Gastrocnemius medialis (tissue), 4 donors: Measurements from ENCODE around the gene RTP5. TPM values are rescaled to one million over a fixed set of nuclear protein-coding genes. Genes with fewer than 3 reads are reported as not detected.
A peak's percentile ranks its signal among the peaks of the same experiment; 100 is the strongest.

Experiments used
- ATAC-seq, 2 donors: fragments of 150-250 bp; one replicate each; pipeline ENCODE4 v1.9.1; 2016
- DNase-seq, 2 donors: peaks; one replicate each; pipeline ENCODE4 v3.0.0-alpha.2; 2019
- H3K27ac ChIP-seq, 4 donors: fragments of 200-600 bp; sonication (generic); 1 replicate in 1 of 4; 2 replicates in 3 of 4; pipeline ENCODE4 v1.5.1; 2016 to 2018; ENCODE audit warnings: mild to moderate bottlenecking in 2 of 4, moderate library complexity in 1 of 4
- H3K27me3 ChIP-seq, 3 donors: fragments of 200-600 bp; sonication (generic) in 2 of 3; 1 replicate in 1 of 3; 2 replicates in 2 of 3; pipeline versions ENCODE4 v1.5.1 to v1.6.0; 2016 to 2019; ENCODE audit warnings: mild to moderate bottlenecking in 1 of 3, moderate library complexity in 1 of 3
- H3K36me3 ChIP-seq, 2 donors: fragments of 200-600 bp; sonication (generic) in 1 of 2; one replicate each; pipeline ENCODE4 v1.5.1; 2017 to 2018
- H3K4me1 ChIP-seq, 2 donors: fragments of 200-600 bp; sonication (generic) in 1 of 2; one replicate each; pipeline ENCODE4 v1.5.1; 2016 to 2017; ENCODE audit warnings: mild to moderate bottlenecking in 2 of 2
- H3K4me3 ChIP-seq, 4 donors: fragments of 200-600 bp; sonication (generic) in 3 of 4; 1 replicate in 1 of 4; 2 replicates in 3 of 4; pipeline ENCODE4 v1.5.1; 2016 to 2019; ENCODE audit warnings: mild to moderate bottlenecking in 2 of 4
- H3K9me3 ChIP-seq, 3 donors: fragments of 200-600 bp; sonication (generic) in 2 of 3; 1 replicate in 1 of 3; 2 replicates in 2 of 3; pipeline ENCODE4 v1.5.1; 2016 to 2019
- POLR2A ChIP-seq, 2 donors: fragments of 450-650 bp; IDR thresholded peaks; one replicate each; pipeline ENCODE4 v1.6.1; 2017; ENCODE audit warnings: antibody characterized with exemption in 2 of 2, mild to moderate bottlenecking in 2 of 2, moderate library complexity in 2 of 2
- in situ Hi-C, 4 donors: fragments of 200-750 bp; cut with MboI; loops; one replicate each; pipeline versions ENCODE4 v1.15.0 to v1.8.0; 2017; ENCODE audit warnings: low sequenced_read_pairs in 4 of 4
- intact Hi-C: fragments of 100-400 bp; cut with DNase I; formaldehyde crosslinking; loops from one replicate; pipeline ENCODE4 v1.15.1; 2023; ENCODE audit warnings: low total_unique reads
- total RNA-seq, 4 donors: library from RNA; depleted of rRNA; stranded (reverse); fragments of >200 nt; gene quantifications; one replicate each; pipeline versions ENCODE4 v1.1.0 to v1.2.3, GENCODE V29; 2016
- TF ChIP-seq, protein P1 (sequence below), 5 experiments: fragments of 450-650 bp in 3 of 5; fragments of 200-600 bp in 2 of 5; sonication (generic) in 2 of 5; IDR thresholded peaks in 4 of 5; conservative IDR thresholded peaks in 1 of 5; 1 replicate in 4 of 5; 2 replicates in 1 of 5; pipeline ENCODE4 v1.5.1; 2016 to 2019; ENCODE audit warnings: antibody characterized with exemption in 5 of 5, mild to moderate bottlenecking in 3 of 5, moderate library complexity in 3 of 5

Gene RTP5
- total RNA-seq, 4 donors from 2014 or later, result not detected

GRCh38 chr2:241859017-241859435 lies 10.5 kb upstream of the RTP5 start:
- in situ Hi-C loops (no loop called here), intact Hi-C loops (no loop called here)
- TF ChIP-seq POLR2A (IDR thresholded peaks at IDR 0.05), result no peak
- TF ChIP-seq, protein P1, sequence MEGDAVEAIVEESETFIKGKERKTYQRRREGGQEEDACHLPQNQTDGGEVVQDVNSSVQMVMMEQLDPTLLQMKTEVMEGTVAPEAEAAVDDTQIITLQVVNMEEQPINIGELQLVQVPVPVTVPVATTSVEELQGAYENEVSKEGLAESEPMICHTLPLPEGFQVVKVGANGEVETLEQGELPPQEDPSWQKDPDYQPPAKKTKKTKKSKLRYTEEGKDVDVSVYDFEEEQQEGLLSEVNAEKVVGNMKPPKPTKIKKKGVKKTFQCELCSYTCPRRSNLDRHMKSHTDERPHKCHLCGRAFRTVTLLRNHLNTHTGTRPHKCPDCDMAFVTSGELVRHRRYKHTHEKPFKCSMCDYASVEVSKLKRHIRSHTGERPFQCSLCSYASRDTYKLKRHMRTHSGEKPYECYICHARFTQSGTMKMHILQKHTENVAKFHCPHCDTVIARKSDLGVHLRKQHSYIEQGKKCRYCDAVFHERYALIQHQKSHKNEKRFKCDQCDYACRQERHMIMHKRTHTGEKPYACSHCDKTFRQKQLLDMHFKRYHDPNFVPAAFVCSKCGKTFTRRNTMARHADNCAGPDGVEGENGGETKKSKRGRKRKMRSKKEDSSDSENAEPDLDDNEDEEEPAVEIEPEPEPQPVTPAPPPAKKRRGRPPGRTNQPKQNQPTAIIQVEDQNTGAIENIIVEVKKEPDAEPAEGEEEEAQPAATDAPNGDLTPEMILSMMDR (IDR thresholded peaks at IDR 0.05 in 4 of 5, conservative IDR thresholded peaks at IDR 0.05 in 1 of 5), result no peak
- Histone ChIP-seq H3K4me1 (peaks cover 13 to 17% of the 10 kb centered on the region in 2 donors), H3K9me3 (no peaks in the 10 kb centered on the region), H3K4me3 (no peak overlapping the region), H3K27ac (peak overlapping the region; percentile 43 to 79 (median 72)), H3K27me3 (peaks cover 18 to 22% (median 20%) of the 10 kb centered on the region in 3 donors), H3K36me3 (no peaks in the 10 kb centered on the region)
- ATAC-seq (no peak), DNase-seq (no peak)

DNA sequence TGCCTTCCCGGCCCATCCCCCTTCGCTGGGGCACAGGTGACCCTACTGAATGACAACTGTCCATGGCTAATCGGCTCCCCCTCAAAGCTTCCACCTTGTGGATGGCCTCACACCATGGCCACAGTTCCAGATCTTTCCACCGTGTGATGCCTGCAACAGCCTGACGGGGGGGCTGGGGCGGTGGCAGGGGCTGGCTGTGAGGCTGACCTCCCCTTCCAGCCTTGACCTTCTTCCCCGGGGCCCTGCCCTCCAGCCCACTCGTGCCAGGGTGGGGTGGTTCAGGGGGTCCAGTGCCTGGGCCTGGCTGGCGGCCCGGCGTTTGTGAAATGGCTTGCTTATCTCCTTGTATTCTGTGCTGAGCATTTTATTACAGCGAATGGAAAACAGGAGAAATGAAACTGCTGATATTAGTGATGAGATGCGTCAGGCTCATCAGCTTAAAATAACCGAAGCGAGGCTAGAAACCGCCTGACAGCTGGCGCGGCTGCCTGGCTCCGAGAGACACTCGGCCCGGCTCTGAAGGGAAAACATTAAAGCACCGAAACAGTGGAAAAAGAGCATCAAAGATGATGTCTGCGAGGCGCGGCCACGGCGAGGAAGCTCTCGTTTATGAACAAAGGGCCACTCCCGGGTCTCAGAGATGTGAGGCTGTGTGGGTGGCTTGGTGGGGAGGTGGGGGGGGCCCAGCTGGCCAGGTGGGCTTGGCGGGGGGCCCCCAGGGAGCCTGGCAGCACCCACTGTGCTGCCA lies 9.9 kb upstream of the RTP5 start:
- intact Hi-C loops (no loop called here), in situ Hi-C loops (no loop called here)
- peak overlapping the region; percentile 18 to 43 (median 32) for H3K4me3 ChIP-seq
- H3K4me1 ChIP-seq, result peaks cover 13 to 17% of the 10 kb centered on the region in 2 donors
- ATAC-seq (peak; percentile 85 to 86), DNase-seq (peak in 1 of 2 donors; percentile 59)
- peaks cover 24 to 26% (median 26%) of the 10 kb centered on the region in 3 donors for H3K27me3 ChIP-seq
- no peaks in the 10 kb centered on the region for H3K36me3 ChIP-seq
- peak overlapping the region; percentile 60 to 79 (median 72) for H3K27ac ChIP-seq
- TF ChIP-seq, protein P1 (IDR thresholded peaks at IDR 0.05 in 4 of 5, conservative IDR thresholded peaks at IDR 0.05 in 1 of 5), result no peak
- peak; percentile 30 to 45 for TF ChIP-seq POLR2A (IDR thresholded peaks at IDR 0.05)
- H3K9me3 ChIP-seq, result no peaks in the 10 kb centered on the region

GRCh38 chr2:241860184-241861078 lies 9.1 kb upstream of the RTP5 start:
- Histone ChIP-seq H3K4me3 (peak overlapping the region in 3 of 4 donors; percentile 30 to 43 (median 35)), H3K9me3 (no peaks in the 10 kb centered on the region), H3K27me3 (peaks cover 32 to 34% (median 34%) of the 10 kb centered on the region in 3 donors), H3K27ac (peak overlapping the region; percentile 60 to 79 (median 72)), H3K4me1 (peaks cover 13 to 17% of the 10 kb centered on the region in 2 donors), H3K36me3 (no peaks in the 10 kb centered on the region)
- peak; percentile 17 to 44 for ATAC-seq
- in situ Hi-C loops, result no loop called here
- TF ChIP-seq POLR2A (IDR thresholded peaks at IDR 0.05), result no peak
- peak in 1 of 2 donors; percentile 18 for DNase-seq
- intact Hi-C loops, result no loop called here

DNA sequence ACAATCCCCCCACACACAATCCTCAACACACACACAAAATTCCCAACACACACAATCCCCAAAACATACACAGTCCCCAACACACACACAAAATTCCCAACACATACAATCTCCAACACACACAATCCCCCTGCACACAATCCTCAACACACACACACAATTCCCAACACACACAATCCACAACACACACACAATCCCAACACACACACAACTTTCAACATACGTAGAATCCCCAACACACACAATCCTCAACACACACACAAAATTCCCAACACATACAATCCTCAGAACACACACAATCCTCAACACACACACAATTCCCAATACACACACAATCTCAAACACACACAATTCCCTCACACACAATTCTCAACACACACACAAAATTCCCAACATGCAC lies 8.3 kb upstream of the RTP5 start:
- in situ Hi-C loops, result no loop called here

More for the DNA sequence above, 8.3 kb upstream of the RTP5 start:
- no peak for TF ChIP-seq POLR2A (IDR thresholded peaks at IDR 0.05)
- TF ChIP-seq, protein P1 (IDR thresholded peaks at IDR 0.05 in 4 of 5, conservative IDR thresholded peaks at IDR 0.05 in 1 of 5), result no peak
- Histone ChIP-seq H3K4me3 (no peak overlapping the region), H3K36me3 (no peaks in the 10 kb centered on the region), H3K27me3 (peaks cover 40 to 43% (median 41%) of the 10 kb centered on the region in 3 donors), H3K27ac (no peak overlapping the region), H3K9me3 (no peaks in the 10 kb centered on the region), H3K4me1 (peaks cover 13 to 17% of the 10 kb centered on the region in 2 donors)
- intact Hi-C loops, result no loop called here
- DNase-seq (no peak), ATAC-seq (no peak)
